SU-DHL-6 (cell line): ENCODE data around the gene POLN.

Experiments
- H2AFZ ChIP-seq: fragments of 200-600 bp; sonication (generic); 2 replicates; pipeline ENCODE4 v1.6.1; 2014; ENCODE audit warnings: low read depth, mild to moderate bottlenecking, moderate library complexity, mixed read lengths, antibody characterized with exemption, low read length; ENCODE audit not compliant: severe bottlenecking
- H3F3A ChIP-seq: fragments of 200-600 bp; shearing (Covaris generic); 2 replicates; pipeline ENCODE4 v1.6.0; 2016; ENCODE audit warnings: antibody characterized with exemption, mild to moderate bottlenecking; ENCODE audit not compliant: insufficient read depth
- H3K27ac ChIP-seq: fragments of 200-600 bp; sonication (generic); 2 replicates; pipeline ENCODE4 v1.5.1; 2016; ENCODE audit warnings: low read depth, mild to moderate bottlenecking, low read length, moderate library complexity, mixed read lengths
- H3K27me3 ChIP-seq: fragments of 200-600 bp; sonication (generic), shearing (Covaris generic); 2 replicates; pipeline ENCODE4 v1.6.0; 2014; ENCODE audit warnings: mild to moderate bottlenecking, low read length
- H3K36me3 ChIP-seq: fragments of 200-600 bp; sonication (generic); 2 replicates; pipeline ENCODE4 v1.6.1; 2014; ENCODE audit warnings: mild to moderate bottlenecking, low read length, mixed read lengths
- H3K4me2 ChIP-seq: fragments of 300-600, 200-600 bp; shearing (Covaris generic), sonication (generic); 2 replicates; pipeline ENCODE4 v1.6.0; 2014; ENCODE audit warnings: low read length, low read depth, mild to moderate bottlenecking; ENCODE audit not compliant: poor library complexity, severe bottlenecking
- H3K4me3 ChIP-seq: fragments of 200-600 bp; sonication (generic); 2 replicates; pipeline ENCODE4 v1.5.1; 2014; ENCODE audit warnings: antibody characterized with exemption, low read length, mild to moderate bottlenecking, mixed read lengths; ENCODE audit not compliant: insufficient read depth, poor library complexity, severe bottlenecking
- H3K79me2 ChIP-seq: fragments of 200-600 bp; sonication (generic); 2 replicates; pipeline ENCODE4 v1.6.1; 2014; ENCODE audit warnings: mild to moderate bottlenecking, low read length, moderate library complexity; ENCODE audit not compliant: insufficient read depth
- H3K9ac ChIP-seq: fragments of 200-600 bp; sonication (generic); 2 replicates; pipeline ENCODE4 v1.7.0; 2014; ENCODE audit warnings: mild to moderate bottlenecking, low read length
- H3K9me2 ChIP-seq: fragments of 200-600 bp; sonication (generic); replicated peaks from 2 replicates; pipeline ENCODE4 v1.6.1; 2014; ENCODE audit warnings: low read length; ENCODE audit not compliant: insufficient read depth
- H3K9me3 ChIP-seq: fragments of 200-600 bp; sonication (generic); 2 replicates; pipeline ENCODE4 v1.6.1; 2014; ENCODE audit warnings: low read length, mixed read lengths; ENCODE audit not compliant: insufficient read depth
- H4K20me1 ChIP-seq: fragments of 200-600 bp; sonication (generic); 2 replicates; pipeline ENCODE4 v1.6.1; 2014; ENCODE audit warnings: low read depth, mild to moderate bottlenecking, antibody characterized with exemption, low read length, moderate library complexity, mixed read lengths
- CTCF ChIP-seq: fragments of 200-600 bp; sonication (generic); IDR thresholded peaks from one replicate; pipeline ENCODE4 v1.5.1; 2017; ENCODE audit warnings: antibody characterized with exemption, mild to moderate bottlenecking, low read length, moderate library complexity; ENCODE audit not compliant: insufficient read depth, poor library complexity, severe bottlenecking
- EZH2phosphoT487 ChIP-seq: fragments of 200-600 bp; sonication (generic), shearing (Covaris generic); conservative IDR thresholded peaks from 2 replicates; pipeline ENCODE4 v1.6.1; 2018; ENCODE audit warnings: mild to moderate bottlenecking, antibody characterized with exemption, low read length, moderate library complexity, mixed read lengths

Gene POLN

DNA sequence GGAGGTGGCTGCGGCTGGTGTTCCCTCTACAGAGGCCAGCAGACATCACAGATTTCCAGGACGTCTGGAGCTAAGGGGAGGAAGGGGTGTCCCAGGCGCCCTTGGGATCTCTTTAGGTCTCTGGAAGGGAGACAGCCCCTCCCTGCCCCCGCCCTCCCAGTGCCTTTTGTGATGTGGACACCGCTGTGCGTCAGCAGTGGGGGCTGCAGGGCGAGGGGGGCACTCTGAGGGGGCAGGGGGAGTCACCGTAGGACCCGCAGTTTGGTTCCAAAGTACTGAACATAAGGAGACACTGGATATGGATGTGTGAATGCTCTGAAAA is 45.6 kb upstream of the POLN start:
- Histone ChIP-seq H3K79me2 (no peaks in the 10 kb centered on the region), H3K9ac (no peak overlapping the region)
- TF ChIP-seq CTCF (no peak), EZH2phosphoT487 (no peak)

DNA sequence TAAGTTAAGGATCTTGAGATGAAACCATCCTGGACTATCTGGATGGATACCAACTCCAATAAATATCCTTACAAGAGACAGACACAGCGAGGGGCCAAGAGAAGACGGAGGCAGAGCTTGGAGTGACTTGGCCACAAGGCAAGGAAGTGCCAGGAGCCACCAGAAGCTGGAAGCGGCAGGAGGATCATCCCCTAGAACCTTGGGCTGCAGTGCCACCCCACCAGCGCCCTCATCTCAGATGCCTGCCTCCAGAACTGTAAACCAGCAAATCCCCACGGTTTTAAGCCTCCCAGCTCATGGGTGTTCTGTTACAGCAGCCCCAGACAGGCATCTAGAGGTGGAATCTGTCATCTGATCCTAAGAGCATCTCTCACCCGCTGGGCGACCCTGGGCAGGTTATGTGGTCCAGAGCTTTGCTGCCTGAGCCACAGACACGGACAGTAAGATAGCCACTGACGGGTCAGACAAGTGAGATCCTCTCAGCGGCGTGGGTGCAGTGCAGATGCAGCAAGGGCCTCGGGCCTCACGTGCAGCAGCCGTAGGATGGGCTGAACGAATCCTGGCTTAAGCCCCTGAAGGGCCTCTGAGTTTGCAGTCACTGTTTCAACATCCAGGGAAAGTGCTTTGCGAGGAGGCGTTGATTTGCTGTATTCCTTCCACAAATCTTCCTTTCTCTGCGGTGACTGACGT is 45.1 kb upstream of the POLN start:
- H3F3A ChIP-seq, result no peaks in the 10 kb centered on the region
- H4K20me1 ChIP-seq, result no peaks in the 10 kb centered on the region
- no peaks in the 10 kb centered on the region for H3K79me2 ChIP-seq
- H3K4me3 ChIP-seq, result no peak overlapping the region
- no peak overlapping the region for H3K4me2 ChIP-seq
- no peak overlapping the region for H3K9ac ChIP-seq
- no peaks in the 10 kb centered on the region for H3K9me3 ChIP-seq
- H3K27me3 ChIP-seq, result no peaks in the 10 kb centered on the region
- H3K27ac ChIP-seq, result no peak overlapping the region
- no peaks in the 10 kb centered on the region for H3K36me3 ChIP-seq
- TF ChIP-seq CTCF (no peak), EZH2phosphoT487 (no peak)
- no peak overlapping the region for H2AFZ ChIP-seq
- H3K9me2 ChIP-seq, result no peaks in the 10 kb centered on the region

More for the DNA sequence above, 45.6 kb upstream of the POLN start:
- H4K20me1 ChIP-seq, result no peaks in the 10 kb centered on the region
- H3K4me2 ChIP-seq, result no peak overlapping the region
- H3K27me3 ChIP-seq, result no peaks in the 10 kb centered on the region
- no peaks in the 10 kb centered on the region for H3K9me2 ChIP-seq
- no peak overlapping the region for H2AFZ ChIP-seq
- H3K4me3 ChIP-seq, result no peak overlapping the region
- H3K27ac ChIP-seq, result no peak overlapping the region
- no peaks in the 10 kb centered on the region for H3K36me3 ChIP-seq
- no peaks in the 10 kb centered on the region for H3F3A ChIP-seq
- no peaks in the 10 kb centered on the region for H3K9me3 ChIP-seq

GRCh38 chr4:2285613-2286381 is 43.9 kb upstream of the POLN start:
- H3K4me3 ChIP-seq, result no peak overlapping the region
- no peak overlapping the region for H3K9ac ChIP-seq
- no peak overlapping the region for H3K4me2 ChIP-seq
- no peaks in the 10 kb centered on the region for H3K9me3 ChIP-seq
- no peaks in the 10 kb centered on the region for H3K36me3 ChIP-seq
- H3F3A ChIP-seq, result no peaks in the 10 kb centered on the region
- H3K9me2 ChIP-seq, result no peaks in the 10 kb centered on the region
- H2AFZ ChIP-seq, result no peak overlapping the region
- no peaks in the 10 kb centered on the region for H4K20me1 ChIP-seq
- H3K79me2 ChIP-seq, result no peaks in the 10 kb centered on the region
- H3K27ac ChIP-seq, result no peak overlapping the region
- no peak for TF ChIP-seq EZH2phosphoT487
- no peak for TF ChIP-seq CTCF
- no peaks in the 10 kb centered on the region for H3K27me3 ChIP-seq
